GM18870 (cell line): ENCODE measurements around the gene AHSG.
A peak's percentile ranks its signal among the peaks of the same experiment; 100 is the strongest.

Experiments
- ATAC-seq: cut with Tn5 transposase; IDR thresholded peaks from one replicate; pipeline ENCODE4 v1.9.1; 2021; ENCODE audit warnings: moderate library complexity; ENCODE audit not compliant: unreplicated experiment

The AHSG gene

GRCh38 chr3:186592682-186593081, 20.2 kb upstream of the AHSG start:
- no peak for ATAC-seq

GRCh38 chr3:186593862-186594261, 19.0 kb upstream of the AHSG start:
- ATAC-seq, result no peak

- ATAC-seq, result no peak
Observed at GRCh38 chr3:186594591-186595113, 18.2 kb upstream of the AHSG start.

- ATAC-seq, result no peak
Observed at GRCh38 chr3:186596568-186597287, 16.1 kb upstream of the AHSG start.

- no peak for ATAC-seq
Observed at GRCh38 chr3:186598108-186598784, 14.6 kb upstream of the AHSG start.

- no peak for ATAC-seq
Observed at GRCh38 chr3:186598794-186599141, 14.1 kb upstream of the AHSG start.

- ATAC-seq, result no peak
Observed at GRCh38 chr3:186599142-186599784, 13.6 kb upstream of the AHSG start.

- no peak for ATAC-seq
Observed at GRCh38 chr3:186599785-186600166, 13.1 kb upstream of the AHSG start.

- ATAC-seq, result no peak
Observed at GRCh38 chr3:186600896-186601295, 12.0 kb upstream of the AHSG start.

- no peak for ATAC-seq
Observed at GRCh38 chr3:186603159-186603558, 9.7 kb upstream of the AHSG start.

- no peak for ATAC-seq
Observed at GRCh38 chr3:186605078-186605477, 7.8 kb upstream of the AHSG start.

GRCh38 chr3:186605561-186606545, 7.0 kb upstream of the AHSG start:
- no peak for ATAC-seq

GRCh38 chr3:186608624-186609215, 4.1 kb upstream of the AHSG start:
- no peak for ATAC-seq

GRCh38 chr3:186609247-186609868, 3.5 kb upstream of the AHSG start:
- ATAC-seq, result no peak

- no peak for ATAC-seq
Observed at GRCh38 chr3:186612065-186612464, 795 bp upstream of the AHSG start.

- no peak for ATAC-seq
Observed at GRCh38 chr3:186613637-186614265, 891 bp downstream of the AHSG start.

- no peak for ATAC-seq
Observed at GRCh38 chr3:186614266-186614596, 1.4 kb downstream of the AHSG start.

- ATAC-seq, result peak; percentile 63
Observed at GRCh38 chr3:186614597-186615483, 2.0 kb downstream of the AHSG start.

GRCh38 chr3:186616299-186616617, 3.4 kb downstream of the AHSG start:
- no peak for ATAC-seq
